GM21515 (cell line): Measurements from ENCODE around the gene SPPL3.
A peak's percentile ranks its signal among the peaks of the same experiment; 100 is the strongest.
"Not testable (repeated sequence)": the region's sequence is repeated elsewhere in the genome, so short reads cannot be mapped to it uniquely, and the experiment has no call there.

Experiments used
- ATAC-seq: cut with Tn5 transposase; IDR thresholded peaks from one replicate; pipeline ENCODE4 v1.9.1; 2021; ENCODE audit not compliant: unreplicated experiment

SPPL3 gene, protein sequence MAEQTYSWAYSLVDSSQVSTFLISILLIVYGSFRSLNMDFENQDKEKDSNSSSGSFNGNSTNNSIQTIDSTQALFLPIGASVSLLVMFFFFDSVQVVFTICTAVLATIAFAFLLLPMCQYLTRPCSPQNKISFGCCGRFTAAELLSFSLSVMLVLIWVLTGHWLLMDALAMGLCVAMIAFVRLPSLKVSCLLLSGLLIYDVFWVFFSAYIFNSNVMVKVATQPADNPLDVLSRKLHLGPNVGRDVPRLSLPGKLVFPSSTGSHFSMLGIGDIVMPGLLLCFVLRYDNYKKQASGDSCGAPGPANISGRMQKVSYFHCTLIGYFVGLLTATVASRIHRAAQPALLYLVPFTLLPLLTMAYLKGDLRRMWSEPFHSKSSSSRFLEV

DNA sequence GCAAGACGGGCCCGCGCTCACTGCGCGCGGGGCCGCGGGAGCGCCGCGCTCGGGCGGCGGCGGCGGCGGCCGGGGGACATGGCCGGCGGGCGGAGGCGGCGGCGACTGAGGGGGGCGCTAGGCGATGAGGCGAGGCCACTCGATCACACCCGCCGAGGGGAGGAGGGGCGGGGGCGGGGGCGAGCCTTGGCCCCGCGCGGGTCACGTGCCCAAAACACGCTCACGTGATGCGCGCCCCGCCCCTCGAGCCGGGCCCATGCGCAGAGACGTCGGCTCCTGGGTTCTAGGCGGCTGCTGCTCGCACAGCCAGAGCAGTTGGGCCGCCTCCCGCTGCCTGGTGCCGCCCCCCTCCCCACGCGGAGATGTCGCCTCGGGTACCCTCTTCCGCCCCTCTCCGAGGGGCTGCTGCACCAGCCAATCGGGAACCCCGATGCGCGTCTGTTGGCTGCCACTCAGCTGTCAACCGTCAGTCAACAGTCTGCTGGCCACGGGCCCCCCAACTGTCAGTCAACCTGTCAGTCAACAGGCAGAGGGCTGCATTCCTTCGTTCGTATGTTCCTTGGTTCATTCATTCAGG, at the start of gene SPPL3:
Gene SPPL3 (minus strand): TSS at position 162 of the 577 bp plus-strand sequence. CDS start 491 bp downstream, outside the sequence.
- peak; percentile 55 for ATAC-seq

- no peak for ATAC-seq
These were observed 46.6 kb upstream of the SPPL3 start for GRCh38 chr12:120950807-120951206.

GRCh38 chr12:120950260-120950799, 46.2 kb upstream of the SPPL3 start:
- ATAC-seq: not testable (repeated sequence)

- not testable (repeated sequence) for ATAC-seq
These were observed 41.4 kb upstream of the SPPL3 start for GRCh38 chr12:120945516-120945915.

- ATAC-seq: no peak
These were observed 40.6 kb upstream of the SPPL3 start for GRCh38 chr12:120944645-120945217.

DNA sequence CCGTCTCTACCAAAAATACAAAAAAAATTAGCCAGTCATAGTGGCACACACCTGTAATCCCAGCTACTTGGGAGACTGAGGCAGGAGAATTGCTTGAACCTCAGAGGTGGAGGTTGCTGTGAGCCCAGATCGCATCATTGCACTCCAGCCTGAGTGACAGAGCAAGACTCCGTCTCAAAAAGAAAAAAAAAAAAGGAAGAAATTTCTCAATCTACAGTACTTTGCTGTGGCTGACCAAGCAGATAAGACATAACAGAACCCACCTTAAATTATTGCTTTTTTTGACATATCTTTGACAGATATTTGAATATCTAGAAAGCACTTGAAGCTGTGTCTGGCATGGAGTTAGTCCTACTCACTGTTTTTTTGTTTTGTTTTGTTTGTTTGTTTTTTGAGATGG, 39.3 kb upstream of the SPPL3 start:
- ATAC-seq: no peak

- ATAC-seq: no peak
These were observed 37.8 kb upstream of the SPPL3 start for GRCh38 chr12:120941846-120942405.

GRCh38 chr12:120941412-120941811, 37.3 kb upstream of the SPPL3 start:
- no peak for ATAC-seq

DNA sequence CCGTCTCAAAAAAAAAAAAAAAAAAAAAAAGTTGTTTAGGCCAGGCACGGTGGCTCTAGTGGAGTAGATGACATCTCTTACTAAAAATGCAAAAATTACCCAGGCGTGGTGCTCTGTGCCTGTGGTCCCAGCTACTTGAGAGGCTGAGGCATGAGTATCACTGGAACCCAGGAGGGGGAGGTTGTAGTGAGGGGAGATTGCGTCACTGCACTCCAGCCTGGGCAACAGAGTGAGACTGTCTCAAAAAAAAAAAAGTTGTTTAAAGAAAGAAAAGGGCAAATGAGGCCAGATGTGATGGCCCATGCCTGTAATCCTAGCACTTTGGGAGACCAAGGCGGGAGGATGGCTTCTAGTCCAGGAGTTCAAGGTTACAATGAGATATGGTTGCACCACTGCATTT, 36.6 kb upstream of the SPPL3 start:
- ATAC-seq: no peak

DNA sequence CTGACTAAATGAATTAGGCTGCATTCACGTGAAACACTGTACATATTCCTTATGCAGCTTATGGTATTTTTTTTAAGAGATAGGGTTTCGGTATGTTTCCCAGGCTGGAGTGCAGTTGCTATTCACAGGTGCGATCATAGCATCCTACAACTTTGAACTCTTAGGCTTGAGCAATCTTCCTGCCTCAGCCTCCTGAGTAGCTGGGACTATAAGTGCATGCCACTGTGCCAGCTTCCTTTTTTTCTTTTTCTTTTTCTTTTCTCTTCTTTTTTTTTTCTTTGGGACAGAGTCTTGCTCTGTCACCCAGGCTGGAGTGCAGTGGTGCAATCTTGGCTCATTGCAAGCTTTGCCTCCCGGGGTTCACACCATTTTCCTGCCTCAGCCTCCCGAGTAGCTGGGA, 35.8 kb upstream of the SPPL3 start:
- no peak for ATAC-seq

GRCh38 chr12:120939523-120939922, 35.4 kb upstream of the SPPL3 start:
- ATAC-seq: no peak

DNA sequence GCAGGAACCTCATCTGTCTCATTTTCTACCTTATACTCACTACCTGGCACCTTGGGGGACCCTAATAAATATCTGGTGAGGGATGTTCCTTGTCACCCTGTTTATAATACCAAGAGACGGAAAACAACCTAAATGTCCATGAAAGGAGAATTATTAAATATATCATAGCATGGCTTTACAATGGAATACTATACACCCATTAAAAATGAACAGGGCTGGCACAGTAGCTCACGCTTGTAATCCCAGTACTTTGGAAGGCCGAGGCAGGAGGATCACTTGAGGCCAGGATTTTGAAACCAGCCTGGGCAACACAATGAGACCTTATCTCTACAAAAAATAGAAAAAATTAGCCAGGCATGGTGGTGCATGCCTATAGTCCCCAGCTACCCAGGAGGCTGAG, 34.3 kb upstream of the SPPL3 start:
- no peak for ATAC-seq

GRCh38 chr12:120936197-120936596, 32.0 kb upstream of the SPPL3 start:
- ATAC-seq: no peak

DNA sequence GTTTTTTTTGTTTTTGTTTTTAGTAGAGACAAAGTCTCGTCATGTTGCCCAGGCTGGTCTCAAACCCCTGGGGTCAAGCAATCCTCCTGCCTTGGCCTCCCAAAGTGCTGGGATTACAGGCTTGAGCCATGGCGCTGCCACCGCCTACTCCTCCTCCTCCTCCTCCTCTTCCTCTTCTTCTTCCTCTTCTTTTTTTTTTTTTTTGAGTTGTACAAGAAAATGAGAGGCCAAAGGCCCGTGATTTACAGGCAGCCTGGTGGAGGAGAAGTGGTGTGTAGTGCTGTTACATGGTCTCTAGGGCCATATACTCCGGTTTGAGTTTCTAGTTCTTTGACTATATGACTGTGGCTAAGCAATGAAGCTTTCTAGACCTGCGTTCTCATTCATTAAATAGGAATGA, 29.6 kb upstream of the SPPL3 start:
- no peak for ATAC-seq

GRCh38 chr12:120932956-120933526, 28.9 kb upstream of the SPPL3 start:
- no peak for ATAC-seq

DNA sequence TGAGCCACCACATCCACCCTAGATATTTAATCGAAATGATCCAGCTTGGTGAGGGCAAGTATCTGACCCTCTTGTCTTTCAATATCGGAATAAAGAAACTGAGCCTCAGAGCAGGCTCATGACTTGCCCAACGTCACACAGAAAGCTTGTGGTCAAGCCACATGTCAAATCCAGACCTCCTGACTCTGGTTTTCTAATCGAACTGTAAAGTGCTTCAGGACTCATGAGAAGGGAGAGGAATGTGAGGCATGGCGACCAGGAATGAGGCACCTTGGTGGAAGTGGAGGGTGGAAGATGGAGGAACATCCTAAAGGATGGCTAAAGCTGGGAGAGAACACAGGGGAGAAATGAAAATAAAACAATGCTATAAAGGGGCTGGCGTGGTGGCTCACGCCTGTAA, 27.9 kb upstream of the SPPL3 start:
- ATAC-seq: no peak

DNA sequence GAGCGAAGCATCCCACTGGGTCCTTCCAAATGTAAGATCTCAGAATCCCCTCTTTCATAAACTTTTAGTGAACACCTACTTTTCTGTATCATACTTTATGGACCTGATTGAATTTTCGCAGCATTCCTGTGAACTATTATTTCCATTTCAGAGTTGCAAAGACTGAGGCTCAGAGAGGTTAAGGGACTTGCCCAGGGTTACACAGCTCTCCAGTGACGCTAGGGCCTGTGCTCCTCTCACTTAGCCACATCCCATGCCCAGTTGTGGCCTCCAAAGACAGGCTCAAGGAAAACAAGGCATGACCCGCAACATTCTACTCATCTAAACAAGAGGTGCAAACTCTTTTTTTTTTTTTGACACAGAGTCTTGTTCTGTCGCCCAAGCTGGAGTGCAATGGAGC, 25.9 kb upstream of the SPPL3 start:
- no peak for ATAC-seq

DNA sequence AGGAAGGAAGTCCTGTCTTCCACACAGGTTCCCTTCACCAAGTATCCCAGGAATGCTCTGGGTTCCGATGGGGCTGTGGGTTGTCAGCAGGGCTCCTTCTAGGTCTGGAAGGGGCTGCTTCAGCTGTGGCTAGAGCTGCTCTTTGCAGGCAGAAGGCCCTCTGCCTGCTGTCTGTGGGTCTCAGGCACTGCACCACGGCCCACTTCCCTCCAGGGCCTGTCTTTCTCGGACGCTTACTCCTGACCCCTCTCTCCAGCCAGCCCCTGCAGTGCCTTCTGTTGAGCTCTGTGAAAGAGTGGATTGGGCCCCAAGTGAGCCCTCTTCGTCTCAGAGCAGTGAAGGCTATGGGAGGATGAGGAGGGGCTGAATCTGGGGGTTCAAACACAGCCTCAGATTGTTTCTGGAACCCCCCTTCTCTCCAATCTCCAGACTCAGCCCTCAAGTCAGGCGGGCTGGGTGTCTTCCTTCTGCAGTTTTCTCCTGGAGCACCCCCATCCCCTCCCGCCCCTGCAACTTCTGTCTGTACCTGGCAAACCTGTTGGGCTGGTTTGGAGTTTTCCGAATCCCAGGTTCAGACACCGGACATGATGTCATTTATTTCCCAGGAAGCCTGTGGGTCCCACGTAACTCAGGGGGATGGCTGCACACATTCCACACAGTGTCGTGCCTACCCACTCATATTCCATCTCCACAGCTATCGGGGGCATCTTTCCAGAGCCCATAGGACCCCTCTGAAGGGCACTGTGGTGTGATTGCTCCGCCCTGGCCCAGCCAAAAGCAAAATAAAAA, 24.9 kb upstream of the SPPL3 start:
- ATAC-seq: no peak

DNA sequence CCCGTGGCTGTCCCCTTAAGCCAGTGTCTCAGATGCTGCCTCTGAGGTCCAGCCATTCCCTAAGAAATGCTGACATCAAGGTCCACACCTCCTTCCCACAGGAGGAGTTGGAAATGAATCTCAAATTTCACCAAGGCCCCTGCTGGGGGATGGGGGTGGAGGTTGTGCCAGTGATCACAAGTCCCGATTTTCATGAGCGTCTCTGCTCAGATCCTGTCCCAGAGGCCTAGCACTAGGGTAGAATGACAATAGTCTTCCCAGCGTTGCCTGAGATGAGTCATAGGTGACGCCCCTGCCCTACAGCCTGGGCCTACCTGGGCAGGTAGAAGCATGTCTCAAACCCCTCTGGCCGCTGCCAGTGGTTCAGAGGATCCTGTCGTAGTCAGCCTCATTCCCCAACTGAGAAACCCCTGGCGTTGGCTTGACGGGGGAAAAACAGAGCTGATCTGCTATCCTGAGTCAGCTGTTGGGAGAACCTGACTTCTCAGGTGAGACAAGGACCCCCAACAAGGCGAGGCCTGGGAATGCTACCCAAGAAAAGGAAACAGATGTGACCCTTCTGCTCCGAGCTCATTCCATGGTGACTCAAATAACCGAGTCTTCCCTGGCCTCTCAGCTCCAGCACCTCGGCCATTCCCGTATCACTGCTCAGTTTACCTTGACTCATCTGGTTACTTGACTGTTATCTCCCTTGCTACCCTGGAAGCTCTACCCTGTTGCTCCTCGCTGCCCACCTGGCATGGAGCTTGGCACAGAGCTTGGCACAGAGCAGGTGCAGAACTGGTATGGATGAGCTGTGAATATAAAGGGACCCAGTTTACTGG, 21.8 kb upstream of the SPPL3 start:
- ATAC-seq: no peak

- no peak for ATAC-seq
These were observed 18.1 kb upstream of the SPPL3 start for GRCh38 chr12:120922279-120922678.
